Gastrocnemius medialis (tissue), 4 donors: ENCODE measurements around the gene PHACTR1. TPM values are rescaled to one million over a fixed set of nuclear protein-coding genes. Genes with fewer than 3 reads are reported as not detected.

Source experiments
- ATAC-seq, 2 donors: fragments of 150-250 bp; one replicate each; pipeline ENCODE4 v1.9.1; 2016
- DNase-seq, 2 donors: peaks; one replicate each; pipeline ENCODE4 v3.0.0-alpha.2; 2019
- H3K27ac ChIP-seq, 4 donors: fragments of 200-600 bp; sonication (generic); 1 replicate in 1 of 4; 2 replicates in 3 of 4; pipeline ENCODE4 v1.5.1; 2016 to 2018; ENCODE audit warnings: mild to moderate bottlenecking in 2 of 4, moderate library complexity in 1 of 4
- H3K27me3 ChIP-seq, 3 donors: fragments of 200-600 bp; sonication (generic) in 2 of 3; 1 replicate in 1 of 3; 2 replicates in 2 of 3; pipeline versions ENCODE4 v1.5.1 to v1.6.0; 2016 to 2019; ENCODE audit warnings: mild to moderate bottlenecking in 1 of 3, moderate library complexity in 1 of 3
- H3K36me3 ChIP-seq, 2 donors: fragments of 200-600 bp; sonication (generic) in 1 of 2; one replicate each; pipeline ENCODE4 v1.5.1; 2017 to 2018
- H3K4me1 ChIP-seq, 2 donors: fragments of 200-600 bp; sonication (generic) in 1 of 2; one replicate each; pipeline ENCODE4 v1.5.1; 2016 to 2017; ENCODE audit warnings: mild to moderate bottlenecking in 2 of 2
- H3K4me3 ChIP-seq, 4 donors: fragments of 200-600 bp; sonication (generic) in 3 of 4; 1 replicate in 1 of 4; 2 replicates in 3 of 4; pipeline ENCODE4 v1.5.1; 2016 to 2019; ENCODE audit warnings: mild to moderate bottlenecking in 2 of 4
- H3K9me3 ChIP-seq, 3 donors: fragments of 200-600 bp; sonication (generic) in 2 of 3; 1 replicate in 1 of 3; 2 replicates in 2 of 3; pipeline ENCODE4 v1.5.1; 2016 to 2019
- CTCF ChIP-seq, 5 experiments: fragments of 450-650 bp in 3 of 5; fragments of 200-600 bp in 2 of 5; sonication (generic) in 2 of 5; IDR thresholded peaks in 4 of 5; conservative IDR thresholded peaks in 1 of 5; 1 replicate in 4 of 5; 2 replicates in 1 of 5; pipeline ENCODE4 v1.5.1; 2016 to 2019; ENCODE audit warnings: antibody characterized with exemption in 5 of 5, mild to moderate bottlenecking in 3 of 5, moderate library complexity in 3 of 5
- POLR2A ChIP-seq, 2 donors: fragments of 450-650 bp; IDR thresholded peaks; one replicate each; pipeline ENCODE4 v1.6.1; 2017; ENCODE audit warnings: antibody characterized with exemption in 2 of 2, mild to moderate bottlenecking in 2 of 2, moderate library complexity in 2 of 2
- in situ Hi-C, 4 donors: fragments of 200-750 bp; cut with MboI; loops; one replicate each; pipeline versions ENCODE4 v1.15.0 to v1.8.0; 2017; ENCODE audit warnings: low sequenced_read_pairs in 4 of 4
- intact Hi-C: fragments of 100-400 bp; cut with DNase I; formaldehyde crosslinking; loops from one replicate; pipeline ENCODE4 v1.15.1; 2023; ENCODE audit warnings: low total_unique reads
- total RNA-seq, 4 donors: library from RNA; depleted of rRNA; stranded (reverse); fragments of >200 nt; gene quantifications; one replicate each; pipeline versions ENCODE4 v1.1.0 to v1.2.3, GENCODE V29; 2016

Gene PHACTR1
- total RNA-seq, 4 donors from 2014 or later = 0.07 to 0.82 (median 0.21) TPM

DNA sequence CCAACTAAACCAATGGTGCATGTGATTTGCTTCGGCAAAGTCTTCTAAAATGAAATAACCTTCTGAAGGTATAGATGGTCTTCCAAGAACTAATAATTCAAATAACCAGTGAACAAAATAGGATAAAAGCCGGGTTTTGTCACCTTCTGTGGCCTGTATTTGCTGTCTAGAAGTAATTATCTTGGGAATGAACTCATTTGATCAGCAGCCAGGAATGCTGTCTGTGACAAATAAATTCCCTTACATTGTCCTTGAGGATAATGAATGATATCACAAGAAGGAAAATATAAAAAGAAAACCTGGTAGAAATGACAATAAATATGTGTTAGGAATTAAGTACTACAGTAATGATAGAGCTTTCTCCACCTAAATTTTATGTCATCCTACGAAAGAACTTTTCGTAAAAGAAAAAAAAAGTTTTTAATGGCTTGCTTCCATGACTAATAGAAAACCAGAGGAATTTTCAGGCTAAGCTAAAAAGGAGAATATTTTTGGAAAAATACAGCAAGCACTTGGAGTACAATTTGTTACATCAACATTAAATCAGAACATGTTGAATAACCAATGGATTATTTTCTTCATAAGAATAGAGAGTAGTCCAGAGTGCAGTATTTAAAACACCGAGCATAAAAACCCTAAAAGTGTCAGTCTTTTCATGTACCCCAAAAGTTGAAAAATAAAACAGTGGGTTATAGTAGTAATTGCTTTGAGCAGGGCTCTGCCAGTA, 364.1 kb downstream of the PHACTR1 start:
- Histone ChIP-seq H3K4me1 (no peaks in the 10 kb centered on the region), H3K27me3 (no peaks in the 10 kb centered on the region), H3K4me3 (no peak overlapping the region), H3K36me3 (no peaks in the 10 kb centered on the region), H3K9me3 (no peaks in the 10 kb centered on the region), H3K27ac (no peak overlapping the region)
- in situ Hi-C loops = no loop called here
- TF ChIP-seq POLR2A (IDR thresholded peaks at IDR 0.05) = no peak
- no peak for TF ChIP-seq CTCF (IDR thresholded peaks at IDR 0.05 in 4 of 5, conservative IDR thresholded peaks at IDR 0.05 in 1 of 5)
- intact Hi-C loops = no loop called here
- DNase-seq (no peak), ATAC-seq (no peak)

- intact Hi-C loops = no loop called here
- H3K4me1 ChIP-seq = no peaks in the 10 kb centered on the region
- no peaks in the 10 kb centered on the region for H3K27me3 ChIP-seq
- no peaks in the 10 kb centered on the region for H3K9me3 ChIP-seq
- DNase-seq (no peak), ATAC-seq (no peak)
- H3K4me3 ChIP-seq = no peak overlapping the region
- H3K36me3 ChIP-seq = no peaks in the 10 kb centered on the region
- in situ Hi-C loops = no loop called here
- TF ChIP-seq CTCF (IDR thresholded peaks at IDR 0.05 in 4 of 5, conservative IDR thresholded peaks at IDR 0.05 in 1 of 5) (no peak), POLR2A (IDR thresholded peaks at IDR 0.05) (no peak)
- H3K27ac ChIP-seq = no peak overlapping the region
Measured at GRCh38 chr6:13081189-13081563, 364.6 kb downstream of the PHACTR1 start.

GRCh38 chr6:13089296-13089994, 372.9 kb downstream of the PHACTR1 start:
- no peak for TF ChIP-seq CTCF (IDR thresholded peaks at IDR 0.05 in 4 of 5, conservative IDR thresholded peaks at IDR 0.05 in 1 of 5)
- no peak for TF ChIP-seq POLR2A (IDR thresholded peaks at IDR 0.05)
- in situ Hi-C loops = no loop called here
- Histone ChIP-seq H3K27ac (no peak overlapping the region), H3K36me3 (no peaks in the 10 kb centered on the region), H3K4me3 (no peak overlapping the region), H3K27me3 (no peaks in the 10 kb centered on the region), H3K9me3 (no peaks in the 10 kb centered on the region), H3K4me1 (no peaks in the 10 kb centered on the region)
- intact Hi-C loops = no loop called here
- no peak for ATAC-seq
- no peak for DNase-seq

GRCh38 chr6:13091192-13091591, 374.6 kb downstream of the PHACTR1 start:
- ATAC-seq = no peak
- H3K36me3 ChIP-seq = no peaks in the 10 kb centered on the region
- DNase-seq = no peak
- in situ Hi-C loops = no loop called here
- H3K27ac ChIP-seq = no peak overlapping the region
- no peaks in the 10 kb centered on the region for H3K27me3 ChIP-seq
- no peaks in the 10 kb centered on the region for H3K4me1 ChIP-seq
- H3K9me3 ChIP-seq = no peaks in the 10 kb centered on the region
- intact Hi-C loops = no loop called here
- TF ChIP-seq POLR2A (IDR thresholded peaks at IDR 0.05) (no peak), CTCF (IDR thresholded peaks at IDR 0.05 in 4 of 5, conservative IDR thresholded peaks at IDR 0.05 in 1 of 5) (no peak)
- H3K4me3 ChIP-seq = no peak overlapping the region
